Bronchial epithelial cell (primary cell): ENCODE results near the gene ANKS1A. TPM values are rescaled to one million over a fixed set of nuclear protein-coding genes. Genes with fewer than 3 reads are reported as not detected.

Experiments
- DNase-seq: peaks from one replicate; pipeline ENCODE4 v3.0.0-alpha.2; 2010; ENCODE audit warnings: low read depth
- FAIRE-seq: peaks from 2 replicates; lab custom pipeline; 2011; peaks lifted over from hg19 to GRCh38; lab: Jason Lieb, UNC
- H3K27me3 ChIP-seq: 2 replicates; pipeline ENCODE4 v1.5.1; 2011; ENCODE audit warnings: low read length; ENCODE audit not compliant: control insufficient read depth, insufficient read depth
- H3K36me3 ChIP-seq: 2 replicates; pipeline ENCODE4 v1.5.1; 2011; ENCODE audit warnings: low read length; ENCODE audit not compliant: control insufficient read depth, insufficient read depth
- H3K4me3 ChIP-seq: 2 replicates; pipeline ENCODE4 v1.5.1; 2011; ENCODE audit warnings: mild to moderate bottlenecking, low read depth, low read length, control low read depth
- CTCF ChIP-seq: IDR thresholded peaks from 2 replicates; pipeline ENCODE4 v1.5.1; 2011; ENCODE audit warnings: mild to moderate bottlenecking, moderate library complexity, low read length, control low read depth, inconsistent platforms; ENCODE audit not compliant: insufficient read depth, severe bottlenecking
- total RNA-seq: library from RNA; depleted of rRNA; stranded (reverse); fragments of >200 nt; gene quantifications from 2 replicates; pipeline ENCODE4 v1.2.1, GENCODE V29; 2014

The ANKS1A gene
- total RNA-seq, 1 donor from 2014 or later, result 9.5 TPM

GRCh38 chr6:35007016-35007415, 118.0 kb downstream of the ANKS1A start:
- no peak for TF ChIP-seq CTCF
- Histone ChIP-seq H3K27me3 (no peaks in the 10 kb centered on the region), H3K36me3 (no peaks in the 10 kb centered on the region), H3K4me3 (no peak overlapping the region)
- FAIRE-seq (no peak), DNase-seq (no peak)

GRCh38 chr6:35008858-35009257, 119.8 kb downstream of the ANKS1A start:
- no peak for DNase-seq
- Histone ChIP-seq H3K36me3 (no peaks in the 10 kb centered on the region), H3K4me3 (no peak overlapping the region), H3K27me3 (no peaks in the 10 kb centered on the region)
- TF ChIP-seq CTCF, result no peak
- FAIRE-seq, result no peak

GRCh38 chr6:35011096-35012041, 122.3 kb downstream of the ANKS1A start:
- H3K4me3 ChIP-seq, result no peak overlapping the region
- no peaks in the 10 kb centered on the region for H3K27me3 ChIP-seq
- DNase-seq (no peak), FAIRE-seq (no peak)
- no peaks in the 10 kb centered on the region for H3K36me3 ChIP-seq
- no peak for TF ChIP-seq CTCF

GRCh38 chr6:35013701-35014100, 124.6 kb downstream of the ANKS1A start:
- TF ChIP-seq CTCF, result no peak
- DNase-seq (no peak), FAIRE-seq (no peak)
- no peaks in the 10 kb centered on the region for H3K27me3 ChIP-seq
- peaks cover 5% of the 10 kb centered on the region for H3K36me3 ChIP-seq
- no peak overlapping the region for H3K4me3 ChIP-seq

GRCh38 chr6:35014341-35014740, 125.3 kb downstream of the ANKS1A start:
- TF ChIP-seq CTCF, result no peak
- Histone ChIP-seq H3K36me3 (peaks cover 5% of the 10 kb centered on the region), H3K27me3 (no peaks in the 10 kb centered on the region), H3K4me3 (no peak overlapping the region)
- DNase-seq (no peak), FAIRE-seq (no peak)
